Stimulated activated CD4-positive, alpha-beta T cell treated with anti-CD3 and anti-CD28 coated beads, TNF-alpha, amount 100 ng/mL, for 1 hour (primary cell): Measurements from ENCODE around the gene MRPS24.
"Not testable (repeated sequence)": the region's sequence is repeated elsewhere in the genome, so short reads cannot be mapped to it uniquely, and the experiment has no call there.

Source experiments
- DNase-seq, 3 donors: peaks; one replicate each; pipeline ENCODE4 v3.0.0-alpha.2; 2020; ENCODE audit warnings: low read depth in 3 of 3, low spot score in 1 of 3

The MRPS24 gene

DNA sequence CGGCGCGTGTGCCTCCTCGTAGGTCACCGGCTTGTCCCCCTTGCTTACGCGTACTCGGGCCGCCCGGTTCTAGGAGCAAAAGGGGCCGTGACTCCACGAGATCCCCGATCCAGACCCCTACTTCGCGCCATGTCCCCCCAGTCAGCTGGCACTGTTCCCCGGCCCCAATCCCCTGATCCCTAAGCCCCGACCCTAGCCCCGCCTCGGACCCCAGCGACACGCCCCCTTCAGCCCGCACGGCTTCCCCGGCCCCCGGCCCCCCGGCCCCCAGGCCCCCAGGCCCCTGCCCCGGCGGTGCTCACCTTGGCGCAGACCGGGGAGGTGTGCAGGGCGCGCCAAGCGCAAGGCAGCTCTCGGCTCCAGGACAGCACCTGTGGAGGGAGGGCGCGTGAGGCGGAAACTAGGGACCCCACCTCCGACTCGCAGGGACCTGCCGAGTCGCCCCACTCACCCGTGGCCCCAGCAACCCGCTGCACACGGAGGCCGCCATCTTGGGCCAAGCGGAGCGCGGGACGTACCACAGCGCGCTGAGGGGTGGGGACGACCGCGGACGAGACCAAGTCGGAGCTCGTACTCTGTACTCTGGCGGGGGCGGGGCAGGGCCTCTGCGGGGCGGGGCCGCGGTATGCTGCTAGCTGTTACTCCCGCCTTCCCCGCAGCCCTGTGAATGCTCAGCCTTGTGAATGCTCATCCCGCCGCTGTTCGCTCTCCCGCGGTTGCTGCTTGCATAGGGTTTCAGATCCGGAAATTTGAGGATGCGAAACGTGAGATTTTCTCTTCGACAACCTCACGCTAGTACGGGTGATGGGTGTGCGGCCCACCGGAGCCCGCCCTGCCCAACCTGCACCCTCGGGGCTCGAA lies at the start of gene MRPS24:
Gene MRPS24, minus strand, starts transcription at position 512 of the 861 bp plus-strand sequence. Its CDS starts 22 bp downstream, at position 490.
- DNase-seq, result peak; percentile 86 to 96 (median 89)

DNA sequence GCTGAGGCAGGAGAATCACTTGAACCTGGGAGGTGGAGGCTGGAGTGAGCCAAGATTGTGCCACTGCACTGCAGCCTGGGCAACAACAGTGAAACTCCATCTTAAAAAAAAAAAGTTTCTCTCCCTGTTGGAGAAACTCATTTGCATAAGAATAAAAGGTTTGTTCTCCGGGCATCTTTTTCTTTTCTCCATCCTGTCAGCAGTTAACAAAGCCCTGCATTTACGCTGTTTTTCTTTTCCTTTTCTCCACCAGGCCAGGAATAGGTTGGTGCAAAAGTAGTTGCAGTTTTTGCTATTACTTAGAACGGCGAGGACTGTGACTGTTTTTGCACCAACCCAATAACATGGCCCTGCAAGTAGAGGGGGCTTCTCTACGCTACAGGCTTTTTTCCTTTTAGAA lies 46.6 kb upstream of the MRPS24 start:
- no peak for DNase-seq

DNA sequence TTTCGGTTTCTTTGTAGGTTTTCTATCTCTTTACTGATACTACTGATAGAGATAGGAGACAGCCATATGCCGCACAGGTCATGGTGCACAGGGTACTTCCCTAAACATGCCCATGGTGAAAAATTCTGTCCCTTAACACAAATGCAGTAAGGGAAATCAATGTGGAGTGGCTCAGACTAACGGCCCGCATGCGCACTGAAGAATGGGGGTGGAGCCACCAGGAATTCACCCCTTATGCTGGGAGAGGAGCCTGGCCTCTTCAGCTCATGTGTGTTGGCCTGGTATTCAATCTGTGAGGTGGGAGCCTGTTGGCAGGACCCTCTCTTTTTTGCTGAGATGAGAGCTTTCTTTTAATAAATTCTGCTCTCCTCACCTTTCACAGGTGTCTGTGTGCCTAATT lies 45.5 kb upstream of the MRPS24 start:
- DNase-seq, result no peak

DNA sequence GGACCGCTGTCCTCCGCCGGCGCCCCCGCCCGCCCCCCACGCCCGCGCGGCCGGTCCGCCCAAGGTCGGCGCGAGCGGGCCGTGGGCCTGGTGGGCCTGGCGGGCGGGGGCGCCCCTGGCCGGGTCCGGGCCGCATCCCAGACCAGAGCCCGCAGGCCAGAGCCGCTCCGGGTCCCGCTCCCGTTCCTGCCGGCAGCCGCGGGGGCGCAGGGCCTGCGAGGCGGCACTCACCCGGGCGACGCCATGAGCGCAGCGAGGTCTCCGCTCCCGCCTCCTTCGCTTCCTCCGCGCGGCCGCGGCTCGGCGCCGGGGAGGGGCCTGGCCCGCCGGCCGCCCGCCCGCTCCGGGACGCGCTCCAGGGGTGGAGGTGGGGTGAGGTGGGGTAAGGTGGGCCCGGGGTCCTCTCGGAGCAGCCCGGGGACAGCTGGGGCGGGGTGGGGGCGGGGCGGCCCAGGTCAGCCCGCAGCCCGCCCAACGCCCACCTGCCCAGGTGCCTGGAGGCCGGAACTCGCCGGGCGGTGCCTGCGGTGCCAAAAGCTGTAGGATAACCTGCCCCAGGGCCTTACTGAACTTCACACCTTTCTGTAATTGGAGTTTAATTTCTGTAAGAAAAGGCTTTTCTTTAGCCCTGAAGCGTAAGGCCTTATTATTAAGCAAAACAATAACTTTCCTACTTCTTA lies 37.2 kb upstream of the MRPS24 start, which contains the start of gene URGCP:
Gene URGCP, minus strand, starts transcription at position 266 of the 680 bp plus-strand sequence. Its CDS starts 21 bp downstream, at position 245.
- peak; percentile 7 to 43 (median 29) for DNase-seq

DNA sequence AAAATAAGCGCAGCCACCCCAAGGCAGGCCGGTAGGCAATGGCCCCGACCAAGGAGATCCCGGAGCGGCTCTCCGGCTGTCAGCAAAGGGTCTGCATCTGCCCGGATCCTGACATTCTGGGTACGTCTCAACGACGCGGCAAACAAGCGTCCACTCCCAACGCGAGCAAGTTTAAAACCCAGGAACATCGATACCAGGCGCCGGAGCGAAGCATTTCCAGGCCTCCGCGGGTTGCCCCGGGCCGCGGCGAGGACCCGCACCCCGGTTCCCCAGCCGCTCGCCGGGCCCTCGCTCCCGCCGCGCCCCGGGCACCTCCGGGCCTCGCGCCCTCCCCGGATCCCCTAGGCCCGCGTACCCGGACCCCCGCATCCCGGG lies 36.6 kb upstream of the MRPS24 start:
- peak in 1 of 3 donors; percentile 16 for DNase-seq

DNA sequence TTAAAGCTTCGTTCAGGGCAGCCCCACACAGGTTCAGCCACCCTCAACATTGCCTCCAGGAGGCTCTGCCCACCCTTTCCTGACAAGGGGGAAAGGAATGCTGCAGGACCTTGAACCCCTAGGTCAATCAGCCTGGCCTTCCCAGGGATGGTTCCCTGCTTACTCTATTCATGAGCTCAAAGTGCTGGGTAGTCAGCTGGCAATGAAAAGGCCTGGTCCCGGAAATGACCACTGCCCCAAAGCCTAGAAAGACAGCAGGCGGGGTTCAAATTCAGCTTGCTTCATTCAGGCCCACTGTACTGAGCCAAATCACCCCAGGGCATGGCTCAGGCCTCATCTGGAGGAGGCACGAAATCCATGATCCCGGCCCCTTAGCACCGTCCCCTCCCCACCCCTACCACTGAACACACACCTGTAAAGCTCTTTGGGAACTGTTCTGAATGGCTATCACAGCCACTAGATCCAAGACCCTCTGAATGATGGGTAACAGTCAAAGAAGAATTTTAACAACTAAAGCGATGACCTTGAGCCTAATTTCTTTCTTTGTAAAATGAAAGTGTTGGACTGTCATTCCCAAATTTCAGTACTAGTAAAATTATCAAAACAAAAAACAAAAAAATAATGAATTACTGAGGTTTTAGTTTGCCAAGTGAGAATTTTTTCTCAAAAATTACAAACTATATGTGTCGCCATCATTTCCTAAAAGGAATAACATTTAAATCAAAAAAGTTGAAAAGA lies 36.1 kb upstream of the MRPS24 start:
- no peak for DNase-seq

DNA sequence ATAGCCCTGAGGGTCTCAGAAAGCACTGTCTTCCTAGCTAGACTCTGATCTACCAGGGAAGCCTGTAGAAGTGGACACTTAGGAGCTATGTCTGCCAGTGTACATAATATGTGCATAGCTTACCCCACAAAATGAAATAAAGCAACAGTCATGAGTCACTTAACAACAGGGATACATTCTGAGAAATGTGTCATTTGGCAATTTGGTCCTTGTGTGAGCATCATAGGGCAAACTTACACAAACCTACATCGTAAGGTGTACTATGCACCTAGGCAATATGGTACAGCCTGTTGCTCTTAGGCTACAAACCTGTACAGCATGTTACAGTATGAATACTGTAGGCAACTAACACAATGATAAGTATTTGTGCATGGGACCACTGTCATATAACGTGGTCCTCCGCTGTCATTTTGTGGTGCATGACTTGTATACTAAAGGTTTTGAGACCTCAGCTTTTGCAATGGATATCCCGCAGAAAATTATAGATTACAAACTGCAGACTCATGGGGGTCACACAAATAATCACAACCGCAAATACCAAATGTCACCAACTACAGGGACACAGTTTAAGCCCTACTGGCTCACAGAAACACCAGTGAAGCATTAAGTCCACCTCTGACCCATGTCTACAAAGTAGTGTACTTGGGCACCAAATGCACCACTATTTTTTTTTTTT lies 35.4 kb upstream of the MRPS24 start:
- no peak for DNase-seq

DNA sequence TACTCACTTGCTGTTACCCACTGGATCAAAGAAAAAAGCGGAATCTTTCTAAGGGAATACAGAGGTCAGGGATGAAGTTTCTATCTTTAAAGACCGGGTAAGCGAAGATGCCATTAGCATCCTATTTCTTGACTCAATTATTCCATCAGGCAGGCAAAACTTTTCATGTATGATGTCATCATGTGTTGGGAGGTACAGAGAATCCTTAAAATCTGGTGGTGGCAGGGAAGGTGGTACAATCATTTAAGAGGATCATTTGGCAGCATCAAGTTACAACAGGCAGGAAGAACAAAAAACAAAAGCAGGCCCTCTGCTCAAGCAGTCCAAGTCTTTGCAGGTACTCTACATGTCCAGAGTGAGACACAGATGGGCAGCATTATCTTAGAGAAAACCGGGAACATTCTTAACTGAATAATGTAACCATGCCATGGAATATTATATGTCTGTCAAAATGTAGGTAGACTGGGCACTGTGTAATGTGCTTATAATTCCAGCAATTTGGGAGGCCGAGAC lies 33.3 kb upstream of the MRPS24 start:
- DNase-seq, result no peak

DNA sequence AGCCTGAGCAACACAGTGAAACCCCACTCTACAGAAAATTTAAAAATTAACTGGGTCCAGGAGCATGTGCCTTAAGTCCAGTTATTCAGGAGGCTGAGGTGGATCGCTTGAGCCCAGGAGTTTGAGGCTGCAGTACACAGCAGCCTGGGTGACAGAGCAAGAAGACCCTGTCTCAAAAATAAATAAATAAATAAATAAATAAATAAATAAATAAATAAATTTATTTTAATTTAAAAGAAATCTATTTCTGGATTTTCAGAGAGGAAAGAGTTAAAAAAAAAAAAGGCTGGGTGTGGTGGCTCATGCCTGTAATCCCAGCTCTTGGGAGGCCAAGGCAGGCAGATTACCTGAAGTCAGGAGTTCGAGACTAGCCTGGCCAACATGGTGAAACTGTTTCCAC lies 29.3 kb upstream of the MRPS24 start:
- not testable (repeated sequence) for DNase-seq

DNA sequence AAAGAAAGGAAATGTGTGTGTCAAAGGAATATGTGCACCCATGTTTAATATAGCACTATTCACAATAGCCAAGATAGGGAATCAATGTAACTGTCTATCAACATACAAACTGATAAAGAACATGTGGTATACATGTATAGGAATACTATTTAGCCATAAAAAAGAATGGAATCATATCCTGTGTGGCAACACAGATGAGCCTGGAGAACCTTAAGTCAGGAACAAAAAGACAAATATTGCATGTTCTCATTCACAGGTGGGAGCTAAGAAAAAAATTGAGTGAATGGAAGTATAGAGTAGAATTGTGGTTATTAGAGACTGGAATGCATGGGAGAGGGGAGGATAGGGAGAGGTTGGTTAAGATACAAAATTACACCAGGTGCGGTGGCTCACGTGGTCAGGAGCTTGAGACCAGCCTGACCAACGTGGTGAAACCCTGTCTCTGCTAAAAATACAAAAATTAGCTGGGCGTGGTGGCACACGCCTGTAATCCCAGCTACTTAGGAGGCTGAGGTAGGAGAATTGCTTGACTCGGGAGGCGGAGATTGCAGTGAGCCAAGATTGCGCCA lies 26.6 kb upstream of the MRPS24 start:
- no peak for DNase-seq

DNA sequence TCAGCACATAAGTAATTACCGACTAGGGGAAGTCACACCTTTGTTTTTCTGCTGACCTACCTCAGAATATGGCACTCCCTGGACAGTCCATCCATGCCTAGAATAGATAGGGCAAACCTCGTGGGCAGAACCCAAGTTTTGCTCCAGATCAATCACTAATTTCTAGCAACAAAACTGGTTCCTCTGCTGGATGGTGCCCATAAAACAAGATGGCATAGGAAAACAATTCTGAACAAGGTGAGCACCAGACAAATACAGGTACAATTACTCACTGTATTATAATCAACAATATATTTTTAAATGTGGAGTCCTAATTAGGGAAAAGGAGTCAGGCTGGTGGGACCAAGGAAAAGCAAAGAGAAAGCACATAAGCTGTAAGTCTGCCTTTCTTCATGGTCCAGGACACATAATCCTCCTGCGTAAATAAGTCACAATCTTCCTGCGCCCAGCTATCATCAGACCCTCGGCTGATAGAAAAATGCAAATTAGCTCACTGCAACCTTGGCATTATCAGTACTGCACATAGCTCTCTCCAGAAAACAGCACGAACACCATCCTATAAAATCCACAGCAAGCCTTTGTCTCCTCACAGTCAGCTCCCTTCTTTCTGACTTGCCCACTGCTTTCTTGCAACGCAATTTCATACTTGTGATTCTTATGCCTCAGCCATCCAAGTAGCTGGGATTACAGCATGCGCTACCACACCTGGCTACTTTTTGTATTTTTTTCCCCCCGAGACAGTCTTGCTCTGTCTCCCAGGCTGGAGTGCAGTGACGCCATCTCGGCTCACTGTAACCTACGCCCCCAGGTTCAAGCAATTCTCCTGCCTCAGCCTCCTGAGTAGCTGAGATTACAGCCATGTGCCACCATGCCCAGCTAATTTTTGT lies 22.0 kb upstream of the MRPS24 start:
- no peak for DNase-seq

DNA sequence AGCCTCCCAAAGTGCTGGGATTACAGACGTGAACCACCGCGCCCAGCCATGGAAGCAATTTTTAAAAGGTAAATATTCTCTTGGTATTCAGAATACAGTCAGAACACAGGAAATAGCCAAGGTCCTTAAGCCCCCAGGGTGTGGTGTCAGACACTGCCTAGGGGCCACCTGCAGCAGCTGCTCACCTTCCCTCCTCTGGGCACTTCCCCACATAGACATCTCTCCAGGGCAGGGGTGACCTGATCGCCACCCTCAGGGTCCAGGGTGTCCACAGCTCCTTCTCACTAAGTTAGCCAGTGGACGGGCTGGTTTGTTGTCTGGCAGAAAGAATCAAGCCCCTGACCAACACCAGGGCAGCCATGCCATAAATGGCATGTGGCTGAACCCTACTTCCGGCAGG lies 21.2 kb upstream of the MRPS24 start:
- no peak for DNase-seq

DNA sequence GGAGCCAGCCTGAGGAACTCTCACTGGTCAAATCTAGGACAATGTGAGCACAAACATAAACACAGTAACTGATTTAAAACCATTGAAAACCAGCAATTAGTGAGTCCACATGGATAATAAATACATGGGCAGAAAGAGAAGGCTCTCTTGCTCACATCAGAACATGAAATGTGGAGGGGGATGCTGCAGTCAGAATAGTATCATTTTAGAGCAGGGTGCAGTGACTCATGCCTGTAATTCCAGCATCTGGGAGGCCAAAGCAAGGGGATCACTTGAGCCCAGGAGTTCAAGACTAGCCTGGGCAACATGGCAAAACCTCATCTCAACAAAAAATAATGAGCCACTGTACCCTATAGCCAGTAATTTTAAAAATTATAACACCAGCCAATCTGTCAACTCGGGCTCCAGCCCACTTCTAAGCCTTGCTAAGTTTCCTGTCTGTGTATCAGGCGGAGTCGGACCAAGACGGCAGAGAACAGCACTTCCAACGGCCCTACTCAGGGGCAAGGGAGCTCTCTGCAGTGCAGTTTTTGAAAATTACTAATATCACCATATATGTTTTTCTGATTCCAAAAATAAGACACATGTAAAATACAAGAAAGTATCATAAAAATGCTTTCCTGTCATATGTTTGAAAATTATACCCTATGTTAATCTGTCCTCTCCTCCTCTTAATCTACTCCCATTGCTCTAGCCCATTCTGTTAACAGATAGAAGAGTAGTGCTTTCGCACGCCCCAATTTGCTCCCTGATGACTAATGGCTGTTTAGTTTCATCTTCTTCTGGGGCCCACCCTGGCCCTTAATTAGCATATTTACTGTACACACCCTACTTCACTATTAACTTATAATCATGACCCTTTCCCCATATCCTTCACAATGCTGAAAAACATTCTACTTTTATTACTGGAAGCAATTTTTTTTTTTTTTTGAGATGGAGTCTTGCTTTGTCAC lies 20.0 kb upstream of the MRPS24 start:
- DNase-seq, result no peak

DNA sequence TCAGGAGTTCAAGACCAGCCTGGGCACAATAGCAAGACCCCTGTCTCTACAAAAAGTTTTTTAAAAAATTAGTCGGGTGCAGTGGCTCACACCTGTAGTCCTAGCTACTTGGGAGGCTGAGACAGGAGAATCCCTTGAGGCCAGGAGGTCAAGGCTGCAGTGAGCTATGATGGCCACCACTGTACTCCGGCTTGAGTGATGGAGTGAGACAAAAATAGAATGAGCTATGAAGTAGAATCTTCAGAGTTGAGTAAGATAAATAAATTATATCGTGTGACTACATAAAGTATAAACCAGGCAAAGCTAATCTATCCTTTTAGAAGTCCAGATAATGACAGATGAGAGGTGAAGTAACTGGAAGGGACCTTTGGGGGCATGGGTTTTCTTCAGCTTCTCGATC lies 15.3 kb upstream of the MRPS24 start:
- no peak for DNase-seq

DNA sequence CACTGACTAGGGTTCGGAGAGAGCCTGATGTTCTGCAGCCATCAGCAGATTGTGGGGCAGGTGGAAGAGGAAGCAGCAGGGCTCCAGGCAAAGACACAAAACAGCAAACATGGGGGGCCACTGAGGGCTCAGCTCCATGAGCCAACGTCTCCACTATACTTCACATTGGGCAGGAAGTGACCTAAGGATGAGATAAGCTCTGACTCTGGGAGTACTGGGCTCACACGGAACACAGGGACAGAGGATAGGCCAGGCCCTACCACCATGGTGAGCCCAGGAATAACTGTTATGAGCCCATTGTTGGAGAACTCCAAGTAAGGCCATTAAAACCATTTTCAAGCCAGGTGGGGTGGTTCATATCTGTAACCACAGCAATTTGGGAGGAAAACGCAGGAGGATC lies 14.9 kb upstream of the MRPS24 start:
- no peak for DNase-seq

DNA sequence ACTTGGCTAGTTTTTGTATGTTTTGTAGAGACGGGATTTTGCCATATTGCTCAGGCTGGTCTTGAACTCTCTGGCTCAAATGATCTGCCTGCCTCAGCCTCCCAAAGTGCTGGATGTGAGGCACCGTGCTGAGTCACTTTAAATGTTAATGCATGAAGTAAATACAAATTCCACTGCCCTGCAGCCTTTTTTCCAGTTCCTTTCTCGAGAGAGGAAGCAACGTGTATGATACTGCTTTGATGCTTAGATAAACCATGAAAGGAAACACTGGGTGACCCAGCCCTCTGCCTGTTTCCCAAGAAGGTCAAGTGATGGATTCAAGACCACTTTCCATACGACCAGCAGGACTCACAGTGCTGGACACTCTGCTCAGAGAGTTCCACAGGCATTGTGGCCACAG lies 11.3 kb upstream of the MRPS24 start:
- DNase-seq, result no peak

DNA sequence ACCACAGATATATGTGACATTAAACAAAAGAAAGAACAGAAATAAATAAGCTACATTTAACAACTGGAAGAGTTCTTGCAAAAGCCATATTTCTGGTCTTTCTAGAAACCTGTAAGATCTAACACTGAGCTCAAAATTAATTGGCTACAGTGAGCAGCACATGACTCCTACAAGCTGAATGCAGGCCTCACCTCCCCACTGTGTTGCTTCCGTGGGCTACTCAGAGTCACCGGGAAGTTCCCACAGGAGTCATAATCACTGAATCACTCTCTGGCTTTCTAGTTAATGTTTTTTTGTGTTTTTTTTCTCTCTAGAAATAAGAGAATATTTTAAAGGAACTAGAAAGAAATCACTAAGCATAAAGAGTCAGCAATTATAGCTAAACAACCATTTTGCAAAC lies 10.2 kb upstream of the MRPS24 start:
- DNase-seq, result no peak

DNA sequence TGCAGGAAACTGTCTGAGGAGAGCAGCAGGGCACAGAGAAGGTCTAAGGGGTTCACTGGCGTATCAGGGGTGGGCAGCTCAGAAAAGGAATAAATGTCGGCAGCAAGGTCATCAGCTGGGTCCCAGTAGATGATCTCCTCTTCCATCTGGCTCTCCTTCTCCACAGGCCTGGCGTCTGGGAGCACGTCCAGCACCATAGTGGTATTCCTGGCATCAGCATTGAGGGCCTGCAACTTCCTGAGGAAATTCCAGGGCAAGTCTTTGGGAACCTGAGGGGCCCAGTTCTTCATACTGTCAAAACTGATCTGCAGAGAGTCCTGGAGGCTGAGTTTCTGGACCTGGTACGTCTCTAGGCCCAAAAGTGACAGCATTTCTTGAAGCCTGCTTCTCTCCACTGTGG lies 9.6 kb upstream of the MRPS24 start:
- no peak for DNase-seq
